Fibroblast of lung (primary cell): Measurements from ENCODE around the gene KPNA5. TPM values are rescaled to one million over a fixed set of nuclear protein-coding genes. Genes with fewer than 3 reads are reported as not detected.

Experiments
- DNase-seq, 2 donors: peaks; one replicate each; pipeline versions ENCODE4 v3.0.0 to v3.0.0-alpha.2; 2010; ENCODE audit warnings: low read depth in 2 of 2
- H2AFZ ChIP-seq: 2 replicates; pipeline ENCODE4 v1.5.1; 2012; ENCODE audit warnings: low read length, control low read depth, inconsistent platforms
- H3K27ac ChIP-seq: 2 replicates; pipeline ENCODE4 v1.5.1; 2011; ENCODE audit warnings: low read length, control low read depth; ENCODE audit not compliant: insufficient read depth
- H3K27me3 ChIP-seq: 2 replicates; pipeline ENCODE4 v1.5.1; 2011; ENCODE audit warnings: mild to moderate bottlenecking, low read length; ENCODE audit not compliant: control insufficient read depth, insufficient read depth
- H3K36me3 ChIP-seq: 2 replicates; pipeline ENCODE4 v1.5.1; 2011; ENCODE audit warnings: low read length; ENCODE audit not compliant: control insufficient read depth, insufficient read depth
- H3K4me1 ChIP-seq: 2 replicates; pipeline ENCODE4 v1.5.1; 2011; ENCODE audit warnings: low read length; ENCODE audit not compliant: control insufficient read depth, insufficient read depth; ENCODE audit errors: extremely low read depth
- H3K4me2 ChIP-seq: 2 replicates; pipeline ENCODE4 v1.5.1; 2011; ENCODE audit warnings: low read length, control low read depth; ENCODE audit not compliant: insufficient read depth; ENCODE audit errors: extremely low read depth
- H3K4me3 ChIP-seq, 4 experiments: fragments of 200-600 bp in 1 of 4; sonication (generic) in 1 of 4; replicated peaks in 1 of 4; 2 replicates each; pipeline ENCODE4 v1.5.1; 2011 to 2016; ENCODE audit warnings: low read length in 4 of 4, low read depth in 3 of 4, mild to moderate bottlenecking in 3 of 4, control low read depth in 2 of 4, inconsistent platforms in 1 of 4, mixed read lengths in 1 of 4; ENCODE audit not compliant: insufficient read depth in 1 of 4; ENCODE audit errors: control extremely low read depth in 1 of 4
- H3K79me2 ChIP-seq: 2 replicates; pipeline ENCODE4 v1.5.1; 2012; ENCODE audit warnings: mild to moderate bottlenecking, low read length, inconsistent platforms; ENCODE audit not compliant: control insufficient read depth, insufficient read depth
- H3K9ac ChIP-seq: 2 replicates; pipeline ENCODE4 v1.5.1; 2011; ENCODE audit warnings: mild to moderate bottlenecking, low read length, control low read depth; ENCODE audit not compliant: insufficient read depth
- H3K9me3 ChIP-seq: 2 replicates; pipeline ENCODE4 v1.5.1; 2012; ENCODE audit warnings: low read depth, low read length; ENCODE audit not compliant: control insufficient read depth, insufficient read depth
- H4K20me1 ChIP-seq: 2 replicates; pipeline ENCODE4 v1.5.1; 2011; ENCODE audit warnings: low read length; ENCODE audit not compliant: control insufficient read depth, insufficient read depth; ENCODE audit errors: extremely low read depth
- CTCF ChIP-seq, 2 donors: IDR thresholded peaks in 1 of 2; conservative IDR thresholded peaks in 1 of 2; 1 replicate in 1 of 2; 2 replicates in 1 of 2; pipeline ENCODE4 v1.5.1; 2011 to 2012; ENCODE audit warnings: low read length in 2 of 2, control low read depth in 1 of 2, inconsistent platforms in 1 of 2, low read depth in 1 of 2, mild to moderate bottlenecking in 1 of 2
- EZH2 ChIP-seq: IDR thresholded peaks from 2 replicates; pipeline ENCODE4 v1.5.1; 2012; ENCODE audit warnings: low read length, control low read depth, mild to moderate bottlenecking; ENCODE audit errors: missing control alignments
- polyA minus RNA-seq: library from RNA; depleted of rRNA, polyadenylated mRNA; stranded (reverse); fragments of >200 nt; gene quantifications from 2 replicates; pipeline ENCODE4 v1.2.3, GENCODE V29; 2011; ENCODE audit warnings: low replicate concordance
- polyA plus RNA-seq, 2 donors: library from polyadenylated mRNA; depleted of rRNA in 1 of 2; stranded (reverse) in 1 of 2; unstranded in 1 of 2; fragments of >200 nt; gene quantifications; 2 replicates each; pipeline ENCODE4 v1.2.1, GENCODE V29; 2011 to 2012; ENCODE audit warnings: missing spikeins in 1 of 2
- total RNA-seq: library from RNA; depleted of rRNA; stranded (reverse); fragments of >200 nt; gene quantifications from 2 replicates; pipeline ENCODE4 v1.2.1, GENCODE V29; 2014

The KPNA5 gene
- total RNA-seq: 10.0 and 11.6 TPM in 2 replicates
- polyA plus RNA-seq: 5.2 and 7.9 TPM in 2 replicates
- polyA plus RNA-seq (2012): 3.2 and 5.2 TPM in 2 replicates
- 0.78 TPM in 1 of 2 replicates, not detected in the other for polyA minus RNA-seq

DNA sequence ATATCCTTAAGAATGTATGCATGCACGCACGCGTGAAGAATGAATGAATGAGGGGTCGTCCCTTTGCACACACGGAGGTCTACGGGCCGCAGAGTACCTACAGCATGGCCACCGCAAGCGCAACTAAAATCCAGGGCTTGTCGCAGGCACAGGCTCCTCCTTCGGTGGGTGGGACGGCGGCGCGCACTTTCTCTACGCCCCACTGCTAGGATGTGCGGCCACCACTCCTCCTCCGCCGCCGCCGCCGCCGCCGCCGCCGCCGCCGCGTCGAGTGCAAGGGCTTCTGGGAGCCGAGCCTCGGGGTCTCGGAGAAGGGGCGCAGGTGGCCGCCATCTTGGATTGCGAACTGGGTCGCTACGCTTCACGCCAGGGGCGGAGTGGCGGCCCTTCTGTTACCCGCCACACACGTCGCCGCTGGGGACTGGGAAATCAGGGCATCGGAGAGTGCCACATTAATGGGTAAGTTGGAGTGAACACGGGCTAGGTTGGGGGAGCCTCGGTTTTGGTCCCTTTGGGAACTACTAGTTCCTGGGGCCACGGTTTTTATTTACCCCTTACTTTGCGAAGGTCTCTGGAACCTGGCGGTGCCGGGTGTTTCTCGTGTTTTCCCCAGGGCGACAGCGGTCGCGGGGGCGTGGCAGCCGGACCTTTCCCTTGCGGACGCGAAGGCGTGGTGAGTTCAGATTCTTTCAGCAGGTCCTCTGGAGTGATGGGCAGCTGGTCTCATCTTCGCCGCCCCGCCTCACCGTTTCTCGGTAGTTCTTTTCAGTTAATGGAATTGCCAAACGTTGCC lies at the start of gene KPNA5:
TSS of gene KPNA5 (plus strand) at position 332 of the 793 bp plus-strand sequence. CDS start at position 456, 124 bp downstream.
- DNase-seq: peak; percentile 89 to 90
- peak within 1 kb of the TSS; percentile 95 for H3K4me2 ChIP-seq
- TF ChIP-seq CTCF (conservative IDR thresholded peaks at IDR 0.05 in 1 of 2, IDR thresholded peaks at IDR 0.05 in 1 of 2; ENCODE audit: low read depth in 1 of 2, low read length in 2 of 2): no peak
- peak within 1 kb of the TSS; percentile 90 for H3K27ac ChIP-seq
- peak within 1 kb of the TSS; percentile 87 for H3K9ac ChIP-seq
- H3K9me3 ChIP-seq: no peaks in the 10 kb centered on the region
- H3K27me3 ChIP-seq: no peaks in the 10 kb centered on the region
- H3K4me1 ChIP-seq: no peaks in the 10 kb centered on the region
- peaks cover 12% of the 10 kb centered on the region for H3K79me2 ChIP-seq
- peak within 1 kb of the TSS; percentile 78 to 97 (median 96) for H3K4me3 ChIP-seq
- no peaks in the 10 kb centered on the region for H4K20me1 ChIP-seq
- peaks cover 2% of the 10 kb centered on the region for H3K36me3 ChIP-seq
- H2AFZ ChIP-seq: peak within 1 kb of the TSS; percentile 100

GRCh38 chr6:116631379-116631990 lies 49.5 kb upstream of the KPNA5 start:
- H3K79me2 ChIP-seq: no peaks in the 10 kb centered on the region
- H3K36me3 ChIP-seq: no peaks in the 10 kb centered on the region
- TF ChIP-seq EZH2 (no peak), CTCF (conservative IDR thresholded peaks at IDR 0.05 in 1 of 2, IDR thresholded peaks at IDR 0.05 in 1 of 2; ENCODE audit: low read depth in 1 of 2, low read length in 2 of 2) (no peak)
- no peaks in the 10 kb centered on the region for H4K20me1 ChIP-seq
- H3K27me3 ChIP-seq: no peaks in the 10 kb centered on the region
- no peaks in the 10 kb centered on the region for H3K4me1 ChIP-seq
- no peak for DNase-seq
- no peak overlapping the region for H3K4me3 ChIP-seq
- no peak overlapping the region for H3K4me2 ChIP-seq
- no peak overlapping the region for H3K9ac ChIP-seq
- no peak overlapping the region for H3K27ac ChIP-seq
- no peaks in the 10 kb centered on the region for H3K9me3 ChIP-seq
- H2AFZ ChIP-seq: no peak overlapping the region

DNA sequence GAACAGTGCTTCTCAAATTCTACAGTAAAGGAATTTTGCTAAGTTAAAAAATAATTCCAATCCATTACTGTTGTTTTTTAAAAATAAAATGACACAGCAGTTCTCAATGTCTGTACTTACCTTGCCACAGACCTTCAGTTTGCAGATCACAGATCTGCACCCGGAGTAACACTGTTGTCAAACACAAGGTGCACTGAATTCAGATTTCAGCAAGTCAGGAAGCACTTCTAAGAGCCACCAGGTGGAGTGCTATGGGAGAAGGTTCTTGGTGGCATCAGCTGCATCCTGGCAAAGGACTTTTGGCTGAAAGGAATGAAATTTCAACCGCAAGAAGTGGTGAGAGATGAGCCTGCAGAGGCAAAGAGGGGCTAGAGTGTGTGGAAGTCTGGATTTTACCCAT lies 47.3 kb upstream of the KPNA5 start:
- no peak for DNase-seq
- Histone ChIP-seq H4K20me1 (no peaks in the 10 kb centered on the region), H3K36me3 (no peaks in the 10 kb centered on the region), H3K4me3 (no peak overlapping the region), H3K9ac (no peak overlapping the region), H3K4me1 (no peaks in the 10 kb centered on the region), H2AFZ (no peak overlapping the region), H3K27me3 (no peaks in the 10 kb centered on the region), H3K79me2 (no peaks in the 10 kb centered on the region), H3K4me2 (no peak overlapping the region), H3K27ac (no peak overlapping the region), H3K9me3 (no peaks in the 10 kb centered on the region)
- no peak for TF ChIP-seq EZH2
- TF ChIP-seq CTCF (conservative IDR thresholded peaks at IDR 0.05 in 1 of 2, IDR thresholded peaks at IDR 0.05 in 1 of 2; ENCODE audit: low read depth in 1 of 2, low read length in 2 of 2): peak in 1 of 2 donors; percentile 21
